HL-60 (cell line): ENCODE measurements around the gene TPO.

ENCODE experiments used
- DNase-seq, 2 experiments: peaks; one replicate each; pipeline ENCODE4 v3.0.0-alpha.2; 2010 to 2020; ENCODE audit warnings: low read depth in 1 of 2, low spot score in 1 of 2
- H3K27ac ChIP-seq: fragments of 250-450 bp; sonication (Bioruptor Pico); replicated peaks from 2 replicates; pipeline ENCODE4 v1.5.1; 2020; ENCODE audit warnings: mild to moderate bottlenecking, moderate library complexity
- H3K27me3 ChIP-seq: fragments of 250-450 bp; sonication (Bioruptor Pico); 2 replicates; pipeline ENCODE4 v1.5.1; 2021; ENCODE audit warnings: mild to moderate bottlenecking, moderate library complexity; ENCODE audit not compliant: insufficient read depth, poor library complexity, severe bottlenecking
- H3K4me3 ChIP-seq: replicated peaks from 2 replicates; pipeline ENCODE4 v1.5.1; 2011; ENCODE audit warnings: mild to moderate bottlenecking, control low read depth, low read length; ENCODE audit not compliant: insufficient read depth
- CTCF ChIP-seq: IDR thresholded peaks from one replicate; pipeline ENCODE4 v1.5.1; 2011; ENCODE audit warnings: low read length, control low read depth, inconsistent platforms; ENCODE audit not compliant: insufficient read depth
- GABPA ChIP-seq: IDR thresholded peaks from 2 replicates; pipeline ENCODE4 v1.6.1; 2012; ENCODE audit warnings: low read depth
- POLR2AphosphoS5 ChIP-seq: IDR thresholded peaks from 2 replicates; pipeline ENCODE4 v1.6.1; 2012; ENCODE audit warnings: low read depth
- SPI1 ChIP-seq: IDR thresholded peaks from 2 replicates; pipeline ENCODE4 v1.6.1; 2012; ENCODE audit warnings: low read depth, mild to moderate bottlenecking, borderline replicate concordance
- TF ChIP-seq, protein P1 (sequence below): IDR thresholded peaks from 2 replicates; pipeline ENCODE4 v1.6.1; 2012; ENCODE audit warnings: low read depth; ENCODE audit not compliant: insufficient replicate concordance

The TPO gene

DNA sequence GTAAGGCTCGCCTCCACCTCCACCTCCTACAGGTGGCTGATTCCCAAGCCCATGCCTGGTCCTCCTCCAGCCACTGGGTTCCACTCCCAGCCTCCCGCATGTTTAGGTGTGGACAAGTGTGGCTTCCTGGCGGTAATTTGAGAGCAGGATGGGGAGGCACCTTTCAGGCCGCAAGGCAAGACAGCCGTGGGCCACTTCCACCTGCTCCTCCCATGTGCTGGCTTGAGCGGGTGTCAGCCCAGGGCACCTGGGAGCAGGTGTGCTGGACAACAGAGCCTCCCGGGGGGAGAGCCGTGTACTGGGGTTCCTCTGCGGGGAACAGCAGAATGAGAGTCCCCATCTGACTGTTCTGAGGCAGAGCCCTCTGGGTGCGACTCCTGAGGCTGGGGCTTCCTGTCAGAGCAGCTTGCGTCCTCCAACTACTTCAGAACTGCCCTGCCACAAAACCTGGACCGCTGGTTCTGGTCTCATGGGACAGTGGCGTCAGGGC is 83.9 kb downstream of the TPO start:
- no peaks in the 10 kb centered on the region for H3K27me3 ChIP-seq

DNA sequence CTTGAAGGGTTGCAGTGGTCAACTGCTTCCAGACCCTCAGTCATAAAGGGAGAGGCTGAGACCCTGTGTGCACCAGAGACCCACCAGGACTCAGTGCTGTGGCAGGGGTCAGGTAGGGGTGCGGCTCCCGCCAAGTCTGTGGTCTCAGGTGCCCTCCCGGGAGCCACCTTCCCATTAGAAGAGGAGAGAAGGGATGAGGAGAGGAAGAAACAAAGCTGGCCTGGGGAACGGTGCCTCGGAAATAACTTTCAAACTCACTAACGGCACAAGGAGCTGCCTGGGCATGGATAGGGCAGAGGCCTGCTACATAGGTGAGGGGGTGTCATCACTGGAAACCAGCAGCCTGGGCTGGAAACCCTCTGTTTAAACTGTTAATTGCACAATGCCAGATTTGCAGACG is 84.9 kb downstream of the TPO start:
- DNase-seq = no peak
- H3K27ac ChIP-seq = no peak overlapping the region
- H3K27me3 ChIP-seq = no peaks in the 10 kb centered on the region
- TF ChIP-seq GABPA (no peak), POLR2AphosphoS5 (no peak), SPI1 (no peak)
- TF ChIP-seq, protein P1, sequence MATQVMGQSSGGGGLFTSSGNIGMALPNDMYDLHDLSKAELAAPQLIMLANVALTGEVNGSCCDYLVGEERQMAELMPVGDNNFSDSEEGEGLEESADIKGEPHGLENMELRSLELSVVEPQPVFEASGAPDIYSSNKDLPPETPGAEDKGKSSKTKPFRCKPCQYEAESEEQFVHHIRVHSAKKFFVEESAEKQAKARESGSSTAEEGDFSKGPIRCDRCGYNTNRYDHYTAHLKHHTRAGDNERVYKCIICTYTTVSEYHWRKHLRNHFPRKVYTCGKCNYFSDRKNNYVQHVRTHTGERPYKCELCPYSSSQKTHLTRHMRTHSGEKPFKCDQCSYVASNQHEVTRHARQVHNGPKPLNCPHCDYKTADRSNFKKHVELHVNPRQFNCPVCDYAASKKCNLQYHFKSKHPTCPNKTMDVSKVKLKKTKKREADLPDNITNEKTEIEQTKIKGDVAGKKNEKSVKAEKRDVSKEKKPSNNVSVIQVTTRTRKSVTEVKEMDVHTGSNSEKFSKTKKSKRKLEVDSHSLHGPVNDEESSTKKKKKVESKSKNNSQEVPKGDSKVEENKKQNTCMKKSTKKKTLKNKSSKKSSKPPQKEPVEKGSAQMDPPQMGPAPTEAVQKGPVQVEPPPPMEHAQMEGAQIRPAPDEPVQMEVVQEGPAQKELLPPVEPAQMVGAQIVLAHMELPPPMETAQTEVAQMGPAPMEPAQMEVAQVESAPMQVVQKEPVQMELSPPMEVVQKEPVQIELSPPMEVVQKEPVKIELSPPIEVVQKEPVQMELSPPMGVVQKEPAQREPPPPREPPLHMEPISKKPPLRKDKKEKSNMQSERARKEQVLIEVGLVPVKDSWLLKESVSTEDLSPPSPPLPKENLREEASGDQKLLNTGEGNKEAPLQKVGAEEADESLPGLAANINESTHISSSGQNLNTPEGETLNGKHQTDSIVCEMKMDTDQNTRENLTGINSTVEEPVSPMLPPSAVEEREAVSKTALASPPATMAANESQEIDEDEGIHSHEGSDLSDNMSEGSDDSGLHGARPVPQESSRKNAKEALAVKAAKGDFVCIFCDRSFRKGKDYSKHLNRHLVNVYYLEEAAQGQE = no peak
- no peak overlapping the region for H3K4me3 ChIP-seq

More for the DNA sequence above, 83.9 kb downstream of the TPO start:
- no peak overlapping the region for H3K4me3 ChIP-seq
- TF ChIP-seq CTCF (no peak), SPI1 (no peak), POLR2AphosphoS5 (no peak), GABPA (no peak)
- TF ChIP-seq, protein P1 = no peak
- no peak for DNase-seq
- no peak overlapping the region for H3K27ac ChIP-seq

GRCh38 chr2:1499033-1499795 is 86.0 kb downstream of the TPO start:
- DNase-seq = no peak
- Histone ChIP-seq H3K27me3 (no peaks in the 10 kb centered on the region), H3K4me3 (no peak overlapping the region), H3K27ac (no peak overlapping the region)
- TF ChIP-seq POLR2AphosphoS5 (no peak), GABPA (no peak), SPI1 (no peak), CTCF (no peak)
- TF ChIP-seq, protein P1 = no peak
